Spleen (tissue), 11 donors: ENCODE data around the gene PCNP. TPM values are rescaled to one million over a fixed set of nuclear protein-coding genes. Genes with fewer than 3 reads are reported as not detected.
"Not testable (repeated sequence)": the region's sequence is repeated elsewhere in the genome, so short reads cannot be mapped to it uniquely, and the experiment has no call there.

Experiments used
- DNase-seq: peaks from one replicate; pipeline ENCODE4 v3.0.0-alpha.2; 2020
- H3K27ac ChIP-seq, 8 donors: fragments of 200-600 bp; sonication (generic) in 7 of 8; 1 replicate in 4 of 8; 2 replicates in 4 of 8; pipeline versions ENCODE4 v1.5.0 to v1.8.0; 2016 to 2021; ENCODE audit warnings: inconsistent platforms in 4 of 8, mild to moderate bottlenecking in 4 of 8, moderate library complexity in 1 of 8
- H3K27me3 ChIP-seq, 7 donors: fragments of 200-600 bp; sonication (generic) in 6 of 7; replicated peaks in 1 of 7; 1 replicate in 4 of 7; 2 replicates in 3 of 7; pipeline versions ENCODE4 v1.5.0 to v1.8.0; 2016 to 2021; ENCODE audit warnings: inconsistent platforms in 3 of 7, mild to moderate bottlenecking in 1 of 7
- H3K36me3 ChIP-seq, 6 donors: fragments of 200-600 bp; sonication (generic) in 5 of 6; 1 replicate in 4 of 6; 2 replicates in 2 of 6; pipeline versions ENCODE4 v1.5.0 to v1.8.0; 2016 to 2021; ENCODE audit warnings: inconsistent platforms in 2 of 6
- H3K4me1 ChIP-seq, 6 donors: fragments of 200-600 bp; sonication (generic) in 5 of 6; 1 replicate in 3 of 6; 2 replicates in 3 of 6; pipeline versions ENCODE4 v1.5.0 to v1.8.0; 2016 to 2021; ENCODE audit warnings: inconsistent platforms in 3 of 6
- H3K4me3 ChIP-seq, 8 donors: fragments of 200-600 bp; sonication (generic) in 7 of 8; 1 replicate in 4 of 8; 2 replicates in 4 of 8; pipeline versions ENCODE4 v1.5.0 to v1.8.0; 2016 to 2021; ENCODE audit warnings: inconsistent platforms in 4 of 8, mild to moderate bottlenecking in 4 of 8, moderate library complexity in 2 of 8
- H3K9me3 ChIP-seq, 8 donors: fragments of 200-600 bp; sonication (generic) in 7 of 8; 1 replicate in 4 of 8; 2 replicates in 4 of 8; pipeline versions ENCODE4 v1.5.0 to v1.8.0; 2016 to 2021; ENCODE audit warnings: inconsistent platforms in 4 of 8
- POLR2A ChIP-seq, 3 donors: fragments of 450-650 bp; IDR thresholded peaks; one replicate each; pipeline ENCODE4 v1.5.1; 2017; ENCODE audit warnings: antibody characterized with exemption in 3 of 3, mild to moderate bottlenecking in 1 of 3
- POLR2AphosphoS5 ChIP-seq, 3 donors: sonication (generic); formaldehyde crosslinking; IDR thresholded peaks; one replicate each; pipeline ENCODE4 v1.5.1; 2017; ENCODE audit warnings: antibody characterized with exemption in 3 of 3
- WGBS, 5 donors: extraction: QIAGEN DNeasy Blood & Tissue Kit in 3 of 5; methylation state at CpG; one replicate each; pipeline versions ENCODE4 v1.1.5 to v1.1.7; 2013 to 2018; 5-methylcytosine and 5-hydroxymethylcytosine counted together
- intact Hi-C: fragments of 100-400 bp; cut with DNase I; formaldehyde crosslinking; loops from one replicate; pipeline ENCODE4 v1.15.0; 2023; ENCODE audit warnings: low total_unique reads
- polyA plus RNA-seq, 3 donors: library from polyadenylated mRNA; stranded (reverse); fragments of 200-250 nt; gene quantifications; one replicate each; pipeline ENCODE4 v1.2.1, GENCODE V29; 2013
- total RNA-seq, 7 donors: library from RNA; depleted of rRNA in 3 of 7; stranded (reverse); fragments of >200 nt in 3 of 7; fragmentation: NEBNext Ultra II Directional in 4 of 7; extraction: Animal tissue kit (Norgen Biotek cat#: 25700) in 4 of 7; gene quantifications; one replicate each; pipeline versions ENCODE4 v1.1.0 to v1.2.1, GENCODE V29; 2016 to 2021
- TF ChIP-seq, protein P1 (sequence below), 11 experiments: fragments of 200-600 bp in 7 of 11; fragments of 450-650 bp in 4 of 11; sonication (generic) in 4 of 11; IDR thresholded peaks in 8 of 11; conservative IDR thresholded peaks in 3 of 11; 1 replicate in 7 of 11; 2 replicates in 4 of 11; pipeline versions ENCODE4 v1.4.0 to v1.8.0; 2016 to 2021; ENCODE audit warnings: antibody characterized with exemption in 11 of 11, inconsistent platforms in 4 of 11, mild to moderate bottlenecking in 1 of 11
- donor health status: healthy with polysubstance abuse.
- donor health status: DM: no; HTN: no; CAD: no; lungs with moderate emphysema.
- donor health status: DM: no; HTN: no; CAD: no.
- donor health status: Bipolar disorder and iron deficiency.
- donor health status: healthy.
- donor health status: DM: no; HTN: no; CAD: no.
- donor health status: DM: yes; HTN: yes; CAD: no.

PCNP gene
- total and polyA plus RNA-seq, 10 donors: 71.1 to 122 (median 107) TPM

DNA sequence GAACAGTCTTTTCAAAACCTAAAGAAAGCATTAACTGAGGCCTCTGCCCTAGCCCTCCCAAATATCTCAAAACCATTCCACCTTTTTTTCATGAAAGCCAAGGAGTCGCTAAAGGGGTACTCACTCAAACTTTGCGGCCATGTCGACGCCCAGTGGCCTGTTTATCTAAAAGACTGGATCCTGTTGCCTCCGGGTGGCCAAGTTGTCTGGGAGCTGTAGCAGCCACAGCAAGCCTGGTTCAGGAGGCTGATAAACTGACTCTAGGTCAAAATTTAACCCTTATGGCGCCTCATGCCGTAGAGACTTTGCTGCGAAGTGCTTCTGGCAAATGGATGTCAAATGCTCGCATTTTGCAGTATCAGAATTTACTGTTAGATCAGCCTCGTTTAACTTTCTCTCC, 63.5 kb downstream of the PCNP start:
- Histone ChIP-seq H3K36me3 (no peaks in the 10 kb centered on the region), H3K9me3 (no peaks in the 10 kb centered on the region), H3K4me1 (peaks cover 0 to 6% (median 0%) of the 10 kb centered on the region in 6 donors), H3K27ac (no peak overlapping the region), H3K4me3 (no peak overlapping the region), H3K27me3 (no peaks in the 10 kb centered on the region)
- 81 to 93% (median 87%) methylated on average over 10 of the region's 10 CpGs for WGBS, 5 donors
- TF ChIP-seq POLR2AphosphoS5 (IDR thresholded peaks at IDR 0.05) (no peak), POLR2A (IDR thresholded peaks at IDR 0.05) (no peak)
- TF ChIP-seq, protein P1, sequence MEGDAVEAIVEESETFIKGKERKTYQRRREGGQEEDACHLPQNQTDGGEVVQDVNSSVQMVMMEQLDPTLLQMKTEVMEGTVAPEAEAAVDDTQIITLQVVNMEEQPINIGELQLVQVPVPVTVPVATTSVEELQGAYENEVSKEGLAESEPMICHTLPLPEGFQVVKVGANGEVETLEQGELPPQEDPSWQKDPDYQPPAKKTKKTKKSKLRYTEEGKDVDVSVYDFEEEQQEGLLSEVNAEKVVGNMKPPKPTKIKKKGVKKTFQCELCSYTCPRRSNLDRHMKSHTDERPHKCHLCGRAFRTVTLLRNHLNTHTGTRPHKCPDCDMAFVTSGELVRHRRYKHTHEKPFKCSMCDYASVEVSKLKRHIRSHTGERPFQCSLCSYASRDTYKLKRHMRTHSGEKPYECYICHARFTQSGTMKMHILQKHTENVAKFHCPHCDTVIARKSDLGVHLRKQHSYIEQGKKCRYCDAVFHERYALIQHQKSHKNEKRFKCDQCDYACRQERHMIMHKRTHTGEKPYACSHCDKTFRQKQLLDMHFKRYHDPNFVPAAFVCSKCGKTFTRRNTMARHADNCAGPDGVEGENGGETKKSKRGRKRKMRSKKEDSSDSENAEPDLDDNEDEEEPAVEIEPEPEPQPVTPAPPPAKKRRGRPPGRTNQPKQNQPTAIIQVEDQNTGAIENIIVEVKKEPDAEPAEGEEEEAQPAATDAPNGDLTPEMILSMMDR (IDR thresholded peaks at IDR 0.05 in 8 of 11, conservative IDR thresholded peaks at IDR 0.05 in 3 of 11): no peak
- intact Hi-C loops: loop anchor here (10.0 kb wide), 1 partner anchor 53 kb away; no protein-coding TSS in a partner anchor
- peak; percentile 27 for DNase-seq

DNA sequence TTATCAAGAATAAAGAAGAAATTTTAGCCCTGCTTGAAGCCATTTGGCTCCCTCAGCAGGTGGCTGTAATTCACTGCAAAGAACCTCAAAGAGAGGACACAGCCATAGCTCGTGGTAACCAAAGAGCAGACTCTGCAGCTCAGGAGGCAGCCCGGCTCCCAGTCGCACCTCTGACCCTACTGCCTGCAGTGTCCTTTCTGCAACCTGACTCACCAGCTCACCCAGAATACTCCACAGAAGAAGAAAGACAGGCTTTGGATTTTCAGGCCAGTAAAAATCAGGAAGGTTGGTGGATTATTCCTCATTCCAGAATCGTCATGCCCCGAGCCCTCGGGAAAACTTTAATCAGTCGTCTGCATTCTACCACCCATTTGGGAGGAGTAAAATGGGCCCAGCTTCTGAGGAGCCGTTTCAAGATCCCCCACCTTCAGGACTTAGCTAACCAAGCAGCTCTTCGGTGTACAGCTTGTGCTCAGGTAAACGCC, 64.3 kb downstream of the PCNP start:
- Histone ChIP-seq H3K36me3 (no peaks in the 10 kb centered on the region), H3K27me3 (no peaks in the 10 kb centered on the region), H3K4me3 (no peak overlapping the region), H3K9me3 (no peaks in the 10 kb centered on the region), H3K27ac (no peak overlapping the region), H3K4me1 (peaks cover 0 to 6% (median 0%) of the 10 kb centered on the region in 6 donors)
- DNase-seq: peak; percentile 53
- intact Hi-C loops: loop anchor here (10.0 kb wide), 1 partner anchor 54 kb away; no protein-coding TSS in a partner anchor
- WGBS, 5 donors: 80 to 87% (median 86%) methylated on average over 8 to 10 of the region's 10 CpGs
- TF ChIP-seq POLR2A (IDR thresholded peaks at IDR 0.05) (no peak), POLR2AphosphoS5 (IDR thresholded peaks at IDR 0.05) (no peak)
- TF ChIP-seq, protein P1 (IDR thresholded peaks at IDR 0.05 in 8 of 11, conservative IDR thresholded peaks at IDR 0.05 in 3 of 11): no peak

DNA sequence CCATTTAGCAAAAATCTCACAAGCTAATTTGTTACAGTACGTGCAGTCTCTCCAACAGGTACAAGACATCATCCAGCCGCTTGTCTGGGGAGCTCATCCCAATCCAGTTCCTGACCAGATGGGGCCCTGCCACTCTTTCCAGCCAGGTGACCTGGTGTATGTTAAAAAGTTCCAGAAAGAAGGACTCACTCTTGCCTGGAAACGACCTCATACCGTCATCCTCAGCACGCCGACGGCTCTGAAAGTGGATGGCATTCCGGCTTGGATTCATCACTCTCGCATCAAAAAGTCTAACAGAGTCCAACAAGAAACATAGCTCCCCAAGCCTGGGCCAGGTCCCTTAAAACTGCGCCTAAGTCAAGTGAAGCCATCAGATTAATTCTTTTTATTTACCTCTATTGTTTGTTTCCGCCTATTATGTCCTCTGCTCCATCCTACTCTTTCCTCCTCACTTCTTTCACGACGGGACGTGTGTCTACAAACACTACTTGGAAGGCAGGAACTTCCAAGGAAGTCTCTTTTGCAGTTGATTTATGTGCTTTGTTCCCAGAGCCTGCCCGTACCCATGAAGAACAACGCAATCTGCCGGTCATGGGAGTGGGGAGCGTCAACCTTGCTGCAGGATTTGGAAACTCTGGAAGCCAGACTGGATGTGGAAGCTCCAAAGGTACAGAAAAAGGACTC, 65.4 kb downstream of the PCNP start:
- no peaks in the 10 kb centered on the region for H3K36me3 ChIP-seq
- H3K4me3 ChIP-seq: no peak overlapping the region
- TF ChIP-seq, protein P1 (IDR thresholded peaks at IDR 0.05 in 8 of 11, conservative IDR thresholded peaks at IDR 0.05 in 3 of 11): no peak
- TF ChIP-seq POLR2A (IDR thresholded peaks at IDR 0.05) (no peak), POLR2AphosphoS5 (IDR thresholded peaks at IDR 0.05) (no peak)
- no peaks in the 10 kb centered on the region for H3K9me3 ChIP-seq
- DNase-seq: peak; percentile 29
- WGBS, 5 donors: 80 to 85% (median 81%) methylated on average over 18 of the region's 18 CpGs; no CpG with 5 or more reads in 1 of the 5 donors
- intact Hi-C loops: loop anchor here (10.0 kb wide), 1 partner anchor 55 kb away; no protein-coding TSS in a partner anchor
- no peak overlapping the region for H3K27ac ChIP-seq
- H3K27me3 ChIP-seq: no peaks in the 10 kb centered on the region
- peaks cover 0 to 16% (median 6%) of the 10 kb centered on the region in 6 donors for H3K4me1 ChIP-seq

DNA sequence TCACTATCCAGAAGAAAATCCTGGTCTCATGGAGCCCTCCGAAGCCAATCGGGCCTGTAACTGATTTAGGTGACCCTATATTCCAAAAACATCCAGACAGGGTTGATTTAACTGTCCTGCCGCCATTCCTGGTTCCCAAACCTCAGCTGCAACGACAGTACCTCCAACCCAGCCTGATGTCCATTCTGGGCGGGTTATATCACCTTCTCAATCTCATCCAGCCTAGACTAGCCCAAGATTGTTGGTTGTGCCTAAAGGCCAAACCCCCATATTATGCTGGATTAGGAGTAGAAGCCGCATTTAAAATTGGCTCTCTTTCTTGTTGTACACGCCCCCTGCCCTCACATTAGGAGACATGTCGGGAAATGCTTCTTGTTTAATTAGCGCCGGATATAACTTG, 66.3 kb downstream of the PCNP start:
- intact Hi-C loops: no loop called here
- H3K27ac ChIP-seq: no peak overlapping the region
- H3K36me3 ChIP-seq: no peaks in the 10 kb centered on the region
- TF ChIP-seq POLR2A (IDR thresholded peaks at IDR 0.05): no peak
- no peak for TF ChIP-seq POLR2AphosphoS5 (IDR thresholded peaks at IDR 0.05)
- TF ChIP-seq, protein P1 (IDR thresholded peaks at IDR 0.05 in 8 of 11, conservative IDR thresholded peaks at IDR 0.05 in 3 of 11): no peak
- H3K27me3 ChIP-seq: no peaks in the 10 kb centered on the region
- H3K4me1 ChIP-seq: peaks cover 0 to 22% (median 7%) of the 10 kb centered on the region in 6 donors
- no peak overlapping the region for H3K4me3 ChIP-seq
- DNase-seq: no peak
- no peaks in the 10 kb centered on the region for H3K9me3 ChIP-seq
- 93 to 97% (median 95%) methylated on average over 10 of the region's 10 CpGs; no CpG with 5 or more reads in 1 of the 5 donors for WGBS, 5 donors

GRCh38 chr3:101641397-101642115, 67.6 kb downstream of the PCNP start:
- H3K36me3 ChIP-seq, H3K9me3 ChIP-seq, DNase-seq, H3K27me3 ChIP-seq, H3K4me3 ChIP-seq, intact Hi-C loops, H3K27ac ChIP-seq: not testable (repeated sequence)
- 71 to 83% (median 78%) methylated on average over 14 of the region's 14 CpGs for WGBS, 5 donors
- peaks cover 0 to 17% (median 7%) of the 10 kb centered on the region in 6 donors for H3K4me1 ChIP-seq
